LNCAP (cell line): ENCODE results near the gene HLA-B.

Experiments
- TF ChIP-seq, protein P1 (sequence below): fragments of 450-650 bp; IDR thresholded peaks from 2 replicates; pipeline ENCODE4 v1.5.1; 2017; ENCODE audit warnings: mild to moderate bottlenecking

Gene HLA-B

DNA sequence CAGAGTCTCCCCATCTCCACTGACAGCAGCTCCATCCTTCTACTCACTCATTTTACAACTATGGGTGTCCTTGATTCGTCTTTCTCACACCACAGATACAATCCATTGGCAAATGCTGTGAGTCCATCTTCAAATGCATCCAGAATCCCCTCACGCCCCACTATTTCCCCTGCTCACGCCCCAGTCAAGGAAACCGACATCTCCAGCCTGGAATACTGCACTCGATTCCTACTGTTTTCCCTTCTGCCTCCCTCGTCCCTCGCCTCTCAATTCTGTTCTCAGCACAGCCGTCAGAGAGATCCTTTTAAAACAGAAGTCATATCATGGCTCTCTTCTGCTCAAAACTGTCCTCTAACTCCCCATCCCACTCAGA is 4.7 kb downstream of the HLA-B start:
- TF ChIP-seq, protein P1, sequence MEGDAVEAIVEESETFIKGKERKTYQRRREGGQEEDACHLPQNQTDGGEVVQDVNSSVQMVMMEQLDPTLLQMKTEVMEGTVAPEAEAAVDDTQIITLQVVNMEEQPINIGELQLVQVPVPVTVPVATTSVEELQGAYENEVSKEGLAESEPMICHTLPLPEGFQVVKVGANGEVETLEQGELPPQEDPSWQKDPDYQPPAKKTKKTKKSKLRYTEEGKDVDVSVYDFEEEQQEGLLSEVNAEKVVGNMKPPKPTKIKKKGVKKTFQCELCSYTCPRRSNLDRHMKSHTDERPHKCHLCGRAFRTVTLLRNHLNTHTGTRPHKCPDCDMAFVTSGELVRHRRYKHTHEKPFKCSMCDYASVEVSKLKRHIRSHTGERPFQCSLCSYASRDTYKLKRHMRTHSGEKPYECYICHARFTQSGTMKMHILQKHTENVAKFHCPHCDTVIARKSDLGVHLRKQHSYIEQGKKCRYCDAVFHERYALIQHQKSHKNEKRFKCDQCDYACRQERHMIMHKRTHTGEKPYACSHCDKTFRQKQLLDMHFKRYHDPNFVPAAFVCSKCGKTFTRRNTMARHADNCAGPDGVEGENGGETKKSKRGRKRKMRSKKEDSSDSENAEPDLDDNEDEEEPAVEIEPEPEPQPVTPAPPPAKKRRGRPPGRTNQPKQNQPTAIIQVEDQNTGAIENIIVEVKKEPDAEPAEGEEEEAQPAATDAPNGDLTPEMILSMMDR: no peak

DNA sequence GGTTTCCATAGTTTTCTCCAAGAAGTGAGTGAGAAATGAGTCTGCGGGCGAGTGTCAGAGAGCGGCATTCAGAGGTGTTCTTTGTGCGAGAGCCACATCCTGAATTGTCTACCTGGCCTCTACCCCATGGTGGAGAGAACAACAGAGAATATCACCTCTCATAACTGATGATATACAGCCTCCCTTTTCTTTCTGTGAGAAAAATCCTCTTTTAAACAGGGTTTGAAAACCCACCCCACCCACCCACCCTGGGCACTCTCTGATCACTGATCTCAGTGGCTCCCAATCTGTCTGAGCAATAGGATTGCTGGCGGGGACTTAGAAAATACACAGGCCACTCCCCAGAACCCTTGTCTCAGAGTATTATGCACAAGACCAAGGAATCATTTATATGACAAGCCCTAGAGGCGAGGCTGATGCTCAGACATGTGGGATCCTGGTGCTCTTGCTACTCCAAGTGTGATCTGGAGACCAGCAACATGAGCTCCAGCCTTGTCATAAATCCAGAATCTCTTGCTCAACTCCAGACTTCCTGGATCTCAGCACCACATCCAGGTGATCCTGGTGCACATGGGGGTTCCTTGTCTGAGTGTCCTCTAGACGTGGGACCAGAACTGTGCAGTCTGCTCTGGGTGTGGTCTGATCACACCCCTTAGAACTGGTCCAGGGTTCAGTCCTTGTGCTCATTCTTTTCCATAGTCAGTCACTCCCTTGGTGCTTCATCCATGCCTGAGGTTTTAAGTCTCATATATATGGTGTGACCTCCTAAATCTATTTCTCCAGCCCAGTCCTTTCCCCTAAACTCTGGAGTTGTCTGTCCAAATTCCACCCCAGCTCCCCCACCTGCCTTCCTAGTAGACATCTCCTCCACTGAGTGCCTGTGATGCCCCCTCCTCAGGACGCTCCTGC is 5.3 kb downstream of the HLA-B start:
- TF ChIP-seq, protein P1: no peak

DNA sequence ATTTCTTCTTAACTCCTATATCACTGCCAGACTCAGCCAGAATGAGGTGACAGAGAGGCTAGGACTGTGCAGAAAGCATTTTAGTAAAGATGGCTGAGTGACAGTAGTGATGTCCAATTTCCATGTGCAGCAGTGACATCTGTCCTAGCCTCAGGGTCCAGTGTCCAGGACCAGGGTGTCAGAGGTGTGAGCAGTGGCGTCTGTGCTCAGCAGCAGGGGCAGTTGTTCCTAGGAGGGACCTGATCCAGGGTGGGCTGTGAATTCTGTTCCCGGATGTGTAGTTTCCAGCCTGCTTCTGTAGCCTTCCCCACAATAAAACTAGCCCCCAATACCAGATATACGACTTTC is 6.0 kb downstream of the HLA-B start:
- TF ChIP-seq, protein P1: no peak

DNA sequence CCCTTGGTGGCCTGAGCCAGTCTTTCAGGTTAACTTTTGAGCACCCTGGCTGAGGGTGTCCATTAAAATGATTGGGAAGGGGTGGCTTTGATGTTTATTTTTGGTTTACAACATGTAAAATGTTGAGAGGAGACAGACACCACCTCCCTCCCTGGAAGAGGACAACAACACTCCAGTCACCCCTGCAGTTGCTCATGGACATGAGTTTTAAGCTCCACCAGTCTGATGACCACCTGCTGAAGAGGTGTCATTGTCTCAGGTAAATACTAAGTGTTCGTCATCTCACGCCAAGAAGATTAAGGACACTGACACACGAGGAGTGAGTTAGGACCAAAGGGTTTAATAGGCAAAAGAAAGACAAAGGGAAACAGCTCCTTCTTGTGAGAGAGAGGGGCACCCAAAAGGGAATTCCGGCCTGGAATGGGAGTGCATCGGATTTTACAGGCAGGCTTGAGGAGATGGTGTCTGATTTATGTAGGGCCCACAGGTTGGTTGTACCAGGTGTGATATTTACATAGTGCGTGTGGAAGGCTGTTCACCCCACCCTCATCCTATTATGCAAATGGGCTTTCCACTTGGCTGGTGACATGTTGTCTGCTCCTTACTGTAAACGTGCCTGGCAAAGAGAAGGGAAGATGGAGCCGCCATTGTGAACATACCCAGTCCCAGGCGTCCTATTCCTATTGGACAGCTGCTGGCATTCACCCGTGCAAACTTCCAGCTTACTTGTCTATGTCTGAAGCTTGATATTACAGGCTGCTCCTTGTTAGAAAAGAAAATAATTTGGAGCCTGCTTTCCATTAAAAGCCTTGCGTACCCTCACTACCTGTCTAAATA is 6.6 kb downstream of the HLA-B start:
- TF ChIP-seq, protein P1: no peak

DNA sequence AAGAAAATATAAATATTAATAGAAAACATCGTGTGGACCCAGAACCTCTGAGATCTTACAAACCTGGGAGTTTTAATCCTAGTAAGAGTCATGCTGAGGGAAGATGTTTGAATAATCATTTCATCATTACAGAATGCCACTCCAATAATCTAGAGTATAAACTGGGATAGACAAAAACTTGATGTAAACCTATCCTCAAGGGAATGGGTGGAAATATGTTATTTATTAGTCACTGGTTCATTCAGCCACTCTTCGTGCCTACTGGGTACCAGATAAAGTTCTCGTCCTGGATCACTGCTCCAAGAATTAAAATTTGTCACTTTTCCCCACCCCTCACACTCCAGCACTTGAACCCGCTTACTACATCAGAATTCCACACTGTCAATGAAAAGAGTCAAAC is 7.7 kb downstream of the HLA-B start:
- TF ChIP-seq, protein P1: no peak

DNA sequence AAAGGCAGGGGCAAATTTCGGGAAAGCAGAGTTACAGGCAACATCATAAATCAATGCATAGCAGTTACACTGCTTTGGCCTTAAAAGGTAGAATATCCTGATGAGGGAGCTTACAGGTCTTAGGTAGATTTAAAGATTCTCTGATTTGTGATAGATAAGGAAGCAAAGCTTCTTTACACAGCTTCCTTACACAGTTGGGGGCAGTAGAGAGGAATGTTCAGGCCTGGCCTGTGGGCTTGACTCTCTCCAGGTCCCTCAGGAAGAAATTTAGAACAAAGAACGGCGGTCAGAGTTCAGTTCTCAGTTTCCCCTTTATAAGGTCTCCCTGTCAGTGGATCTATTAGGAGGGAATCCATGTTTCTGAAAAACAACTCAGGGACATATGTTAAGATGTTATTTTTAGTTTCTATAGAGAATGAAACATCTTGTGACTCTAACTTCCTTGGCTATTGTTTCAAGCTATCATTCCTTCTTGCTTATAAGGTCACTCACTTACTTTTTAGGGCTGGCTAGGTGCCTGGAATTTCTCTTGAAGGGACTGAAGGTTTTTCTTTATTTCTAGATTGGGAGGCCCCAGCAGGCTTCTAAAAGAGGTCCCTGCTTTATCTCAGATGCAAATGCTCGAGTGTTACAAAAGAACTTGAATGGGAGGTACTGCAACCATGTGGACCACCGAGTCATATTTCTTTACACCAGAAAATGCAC is 11.8 kb downstream of the HLA-B start:
- TF ChIP-seq, protein P1: no peak

DNA sequence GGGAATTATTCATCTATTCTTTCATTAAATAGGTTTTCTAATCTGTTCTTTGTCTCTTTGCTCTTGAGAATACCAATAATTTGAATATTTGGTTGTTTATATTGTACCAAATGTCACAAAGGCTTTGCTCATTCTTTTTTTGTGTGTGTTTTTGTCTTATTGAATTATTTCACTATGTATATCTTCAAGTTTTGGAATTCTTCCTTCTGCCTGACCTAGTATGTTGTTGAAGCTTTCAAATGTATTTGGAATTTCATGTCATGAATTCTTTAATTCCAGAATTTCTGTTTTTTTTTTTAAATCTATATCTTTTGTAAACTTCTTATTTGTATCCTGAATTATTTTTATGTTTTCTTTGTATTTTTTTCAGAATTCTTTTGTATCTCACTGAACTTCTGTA is 16.8 kb downstream of the HLA-B start:
- TF ChIP-seq, protein P1: no peak
